ENCODE data around the gene MSTO1.
"Not testable (repeated sequence)": the region's sequence is repeated elsewhere in the genome, so short reads cannot be mapped to it uniquely, and the experiment has no call there.

GRCh38 chr1:155595877-155596474, 14.0 kb upstream of the MSTO1 start:
- TF ChIP-seq CTCF (IDR thresholded peaks at IDR 0.05); POLR2A (IDR thresholded peaks at IDR 0.05; ENCODE audit: low read length); CHD2 (IDR thresholded peaks at IDR 0.05; ENCODE audit: low read length, partially characterized antibody); TP53 (CRISPR knock-in tag; IDR thresholded peaks at IDR 0.05); RFX5 (IDR thresholded peaks at IDR 0.05); NR3C1 (IDR thresholded peaks at IDR 0.05); MYC (IDR thresholded peaks at IDR 0.05; ENCODE audit: borderline replicate concordance, low read length); HMGXB4 (CRISPR knock-in tag; IDR thresholded peaks at IDR 0.05; ENCODE audit: borderline replicate concordance); EP300 (IDR thresholded peaks at IDR 0.05); MAX (IDR thresholded peaks at IDR 0.05): not testable (repeated sequence)
